ENCODE data around the gene RNPEP.
"Not testable (repeated sequence)": the region's sequence is repeated elsewhere in the genome, so short reads cannot be mapped to it uniquely, and the experiment has no call there.

The RNPEP gene

GRCh38 chr1:202010180-202011015 lies 27.9 kb downstream of the RNPEP start, which contains the start of gene ELF3:
TSS of gene ELF3 (plus strand) at chr1:202010587. CDS start at chr1:202011137, 550 bp downstream.
- no peak for DNase-seq (ENCODE audit: low spot score)

- DNase-seq (ENCODE audit: low spot score): no peak
These were observed 29.5 kb downstream of the RNPEP start for GRCh38 chr1:202011994-202012393.

- no peak for DNase-seq (ENCODE audit: low spot score)
These were observed 30.4 kb downstream of the RNPEP start for GRCh38 chr1:202012544-202013478.

- no peak for DNase-seq (ENCODE audit: low spot score)
These were observed 31.2 kb downstream of the RNPEP start for GRCh38 chr1:202013603-202014002.

GRCh38 chr1:202014060-202014459 lies 31.6 kb downstream of the RNPEP start:
- DNase-seq (ENCODE audit: low spot score): no peak

GRCh38 chr1:202014915-202015661 lies 32.6 kb downstream of the RNPEP start:
- no peak for DNase-seq (ENCODE audit: low spot score)

- DNase-seq (ENCODE audit: low spot score): no peak
These were observed 33.2 kb downstream of the RNPEP start for GRCh38 chr1:202015662-202015937.

GRCh38 chr1:202016022-202016810 lies 33.8 kb downstream of the RNPEP start:
- no peak for DNase-seq (ENCODE audit: low spot score)

- no peak for DNase-seq (ENCODE audit: low spot score)
These were observed 34.6 kb downstream of the RNPEP start for GRCh38 chr1:202016811-202017748.

GRCh38 chr1:202017749-202018467 lies 35.5 kb downstream of the RNPEP start:
- no peak for DNase-seq (ENCODE audit: low spot score)

- no peak for DNase-seq (ENCODE audit: low spot score)
These were observed 36.2 kb downstream of the RNPEP start for GRCh38 chr1:202018468-202019234.

GRCh38 chr1:202019235-202019558 lies 36.7 kb downstream of the RNPEP start:
- not testable (repeated sequence) for DNase-seq (ENCODE audit: low spot score)

GRCh38 chr1:202023001-202023433 lies 40.6 kb downstream of the RNPEP start:
- no peak for DNase-seq (ENCODE audit: low spot score)

- DNase-seq (ENCODE audit: low spot score): no peak
These were observed 46.8 kb downstream of the RNPEP start for GRCh38 chr1:202029171-202029665.

- no peak for DNase-seq (ENCODE audit: low spot score)
These were observed 47.3 kb downstream of the RNPEP start for GRCh38 chr1:202029727-202030126.

- no peak for DNase-seq (ENCODE audit: low spot score)
These were observed 49.3 kb downstream of the RNPEP start for GRCh38 chr1:202031796-202032195.

GRCh38 chr1:202034149-202034682 lies 51.8 kb downstream of the RNPEP start:
- no peak for DNase-seq (ENCODE audit: low spot score)

- no peak for DNase-seq (ENCODE audit: low spot score)
These were observed 52.4 kb downstream of the RNPEP start for GRCh38 chr1:202034683-202035462.

All from pons (tissue), 1 donor.